Measurements from ENCODE around the gene WFS1.

WFS1 gene

DNA sequence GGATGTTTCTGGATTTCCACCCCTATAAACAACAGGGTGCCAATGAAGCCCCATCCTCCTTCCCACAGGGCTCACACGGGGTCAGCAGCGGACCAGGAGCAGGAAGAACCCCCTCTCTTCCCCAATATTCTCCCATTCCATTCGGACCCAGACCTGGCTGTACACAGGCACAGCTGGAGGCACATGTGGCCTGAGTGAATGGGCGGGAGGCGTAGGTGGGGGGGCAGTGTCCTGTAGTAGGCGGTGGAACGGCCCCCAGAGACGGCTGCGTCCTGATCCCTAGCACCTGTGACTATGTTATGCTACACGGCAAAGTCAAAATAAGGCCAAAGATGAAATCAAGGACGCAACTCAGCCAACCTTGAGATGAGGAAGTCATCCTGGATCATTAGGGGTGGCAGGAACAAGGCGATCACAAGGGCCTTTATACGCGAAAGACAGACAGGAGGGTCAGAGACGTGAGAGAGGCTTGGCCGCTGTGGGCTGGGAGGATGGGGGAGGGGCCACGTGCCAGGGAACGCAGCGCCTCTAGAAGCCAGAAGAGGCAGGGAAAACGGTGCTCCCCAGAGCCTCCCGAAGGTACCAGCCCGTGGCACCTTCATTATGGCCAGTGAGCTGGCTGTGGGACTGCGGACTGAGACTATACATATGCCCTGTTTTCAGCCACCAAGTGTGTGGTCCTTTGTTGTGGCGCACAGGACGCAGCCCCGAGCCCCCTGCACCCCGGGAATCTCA lies 75.6 kb downstream of the WFS1 start:
- Histone ChIP-seq H3K36me3 (ENCODE audit: control insufficient read depth, insufficient read depth, low read length) (no peaks in the 10 kb centered on the region), H3K27me3 (replicated peaks; ENCODE audit: control insufficient read depth, insufficient read depth, low read length, poor library complexity, severe bottlenecking) (no peaks in the 10 kb centered on the region), H3K27ac (ENCODE audit: insufficient read depth, low read length, poor library complexity, severe bottlenecking) (no peak overlapping the region), H3K4me3 (ENCODE audit: insufficient read depth, low read depth, low read length, poor library complexity, severe bottlenecking) (no peak overlapping the region), H3K9me3 (ENCODE audit: control insufficient read depth, low read length) (no peaks in the 10 kb centered on the region), H3K4me1 (ENCODE audit: control insufficient read depth, insufficient read depth, low read length, poor library complexity, severe bottlenecking) (no peaks in the 10 kb centered on the region)
- no peak for DNase-seq

GRCh38 chr4:6345866-6346265 lies 76.2 kb downstream of the WFS1 start:
- no peaks in the 10 kb centered on the region for H3K4me1 ChIP-seq (ENCODE audit: control insufficient read depth, insufficient read depth, low read length, poor library complexity, severe bottlenecking)
- H3K36me3 ChIP-seq (ENCODE audit: control insufficient read depth, insufficient read depth, low read length): no peaks in the 10 kb centered on the region
- H3K27ac ChIP-seq (ENCODE audit: insufficient read depth, low read length, poor library complexity, severe bottlenecking): no peak overlapping the region
- H3K9me3 ChIP-seq (ENCODE audit: control insufficient read depth, low read length): no peaks in the 10 kb centered on the region
- DNase-seq: no peak
- no peak overlapping the region for H3K4me3 ChIP-seq (ENCODE audit: insufficient read depth, low read depth, low read length, poor library complexity, severe bottlenecking)
- no peaks in the 10 kb centered on the region for H3K27me3 ChIP-seq (replicated peaks; ENCODE audit: control insufficient read depth, insufficient read depth, low read length, poor library complexity, severe bottlenecking)

- no peak overlapping the region for H3K27ac ChIP-seq (ENCODE audit: insufficient read depth, low read length, poor library complexity, severe bottlenecking)
- H3K27me3 ChIP-seq (replicated peaks; ENCODE audit: control insufficient read depth, insufficient read depth, low read length, poor library complexity, severe bottlenecking): no peaks in the 10 kb centered on the region
- no peak for DNase-seq
- no peaks in the 10 kb centered on the region for H3K9me3 ChIP-seq (ENCODE audit: control insufficient read depth, low read length)
- no peak overlapping the region for H3K4me3 ChIP-seq (ENCODE audit: insufficient read depth, low read depth, low read length, poor library complexity, severe bottlenecking)
- no peaks in the 10 kb centered on the region for H3K36me3 ChIP-seq (ENCODE audit: control insufficient read depth, insufficient read depth, low read length)
- H3K4me1 ChIP-seq (ENCODE audit: control insufficient read depth, insufficient read depth, low read length, poor library complexity, severe bottlenecking): no peaks in the 10 kb centered on the region
These were observed 76.9 kb downstream of the WFS1 start for GRCh38 chr4:6346373-6347110.

GRCh38 chr4:6347511-6348045 lies 77.9 kb downstream of the WFS1 start:
- H3K9me3 ChIP-seq (ENCODE audit: control insufficient read depth, low read length): no peaks in the 10 kb centered on the region
- H3K27ac ChIP-seq (ENCODE audit: insufficient read depth, low read length, poor library complexity, severe bottlenecking): no peak overlapping the region
- H3K36me3 ChIP-seq (ENCODE audit: control insufficient read depth, insufficient read depth, low read length): no peaks in the 10 kb centered on the region
- no peak overlapping the region for H3K4me3 ChIP-seq (ENCODE audit: insufficient read depth, low read depth, low read length, poor library complexity, severe bottlenecking)
- H3K27me3 ChIP-seq (replicated peaks; ENCODE audit: control insufficient read depth, insufficient read depth, low read length, poor library complexity, severe bottlenecking): peaks cover 2% of the 10 kb centered on the region
- H3K4me1 ChIP-seq (ENCODE audit: control insufficient read depth, insufficient read depth, low read length, poor library complexity, severe bottlenecking): no peaks in the 10 kb centered on the region
- DNase-seq: no peak

DNA sequence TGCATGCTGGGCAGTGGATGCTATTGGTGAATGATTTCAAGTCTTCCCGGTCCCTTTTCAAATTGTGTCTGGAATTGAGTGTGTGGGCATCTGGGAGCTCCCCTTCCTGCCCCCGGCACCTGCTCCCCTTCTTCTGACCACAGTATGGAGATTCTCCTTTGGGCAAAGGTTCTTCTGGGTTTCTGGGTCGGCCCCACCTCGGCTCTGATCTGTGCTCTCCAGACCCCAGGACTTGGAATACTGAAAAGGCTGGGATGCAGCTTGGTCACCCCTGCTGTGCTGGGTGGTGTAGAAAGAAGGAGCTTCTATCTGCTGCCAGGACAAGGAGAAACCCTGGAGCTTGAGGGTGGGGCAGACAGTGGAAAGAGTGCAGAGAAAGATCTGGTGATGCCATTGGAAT lies 78.8 kb downstream of the WFS1 start:
- no peak overlapping the region for H3K4me3 ChIP-seq (ENCODE audit: insufficient read depth, low read depth, low read length, poor library complexity, severe bottlenecking)
- H3K9me3 ChIP-seq (ENCODE audit: control insufficient read depth, low read length): no peaks in the 10 kb centered on the region
- no peak for DNase-seq
- no peaks in the 10 kb centered on the region for H3K4me1 ChIP-seq (ENCODE audit: control insufficient read depth, insufficient read depth, low read length, poor library complexity, severe bottlenecking)
- H3K27me3 ChIP-seq (replicated peaks; ENCODE audit: control insufficient read depth, insufficient read depth, low read length, poor library complexity, severe bottlenecking): peaks cover 2% of the 10 kb centered on the region
- no peaks in the 10 kb centered on the region for H3K36me3 ChIP-seq (ENCODE audit: control insufficient read depth, insufficient read depth, low read length)
- H3K27ac ChIP-seq (ENCODE audit: insufficient read depth, low read length, poor library complexity, severe bottlenecking): no peak overlapping the region

DNA sequence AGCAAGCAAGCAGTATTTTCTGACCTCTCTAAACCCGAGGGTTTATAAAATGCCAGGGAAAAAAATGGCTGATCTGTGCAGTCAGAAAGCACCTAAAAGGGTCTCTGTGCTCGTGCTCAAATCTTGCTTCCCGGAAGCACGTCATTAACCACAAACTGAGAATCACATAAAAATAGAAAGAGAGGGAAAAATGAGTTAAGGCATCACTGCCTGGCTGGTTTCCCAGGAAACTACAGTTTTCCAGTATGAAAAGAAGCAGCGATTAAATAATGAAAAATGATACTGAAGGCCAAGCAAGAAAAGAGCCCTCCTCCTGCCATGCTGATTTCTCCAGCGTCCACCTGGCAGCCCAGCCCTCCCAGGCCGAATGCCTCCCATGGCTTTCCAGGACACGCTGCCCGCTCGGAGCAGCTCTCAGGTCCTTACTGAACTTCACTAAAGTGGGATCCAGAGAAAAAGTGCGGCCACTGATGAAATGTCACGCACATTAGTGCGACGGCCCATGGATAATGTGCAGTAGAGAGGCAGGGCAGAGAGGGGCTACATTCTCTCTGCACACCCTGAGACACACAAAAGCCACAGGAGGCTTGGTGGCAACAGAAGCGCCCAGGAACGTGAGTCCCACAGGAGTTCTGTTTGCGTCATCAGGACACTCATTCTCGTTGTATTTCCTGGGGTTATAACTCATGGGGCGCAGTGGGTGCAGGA lies 80.4 kb downstream of the WFS1 start:
- Histone ChIP-seq H3K9me3 (ENCODE audit: control insufficient read depth, low read length) (no peaks in the 10 kb centered on the region), H3K4me1 (ENCODE audit: control insufficient read depth, insufficient read depth, low read length, poor library complexity, severe bottlenecking) (no peaks in the 10 kb centered on the region), H3K27me3 (replicated peaks; ENCODE audit: control insufficient read depth, insufficient read depth, low read length, poor library complexity, severe bottlenecking) (peaks cover 2% of the 10 kb centered on the region), H3K36me3 (ENCODE audit: control insufficient read depth, insufficient read depth, low read length) (no peaks in the 10 kb centered on the region), H3K4me3 (ENCODE audit: insufficient read depth, low read depth, low read length, poor library complexity, severe bottlenecking) (no peak overlapping the region), H3K27ac (ENCODE audit: insufficient read depth, low read length, poor library complexity, severe bottlenecking) (no peak overlapping the region)
- no peak for DNase-seq

DNA sequence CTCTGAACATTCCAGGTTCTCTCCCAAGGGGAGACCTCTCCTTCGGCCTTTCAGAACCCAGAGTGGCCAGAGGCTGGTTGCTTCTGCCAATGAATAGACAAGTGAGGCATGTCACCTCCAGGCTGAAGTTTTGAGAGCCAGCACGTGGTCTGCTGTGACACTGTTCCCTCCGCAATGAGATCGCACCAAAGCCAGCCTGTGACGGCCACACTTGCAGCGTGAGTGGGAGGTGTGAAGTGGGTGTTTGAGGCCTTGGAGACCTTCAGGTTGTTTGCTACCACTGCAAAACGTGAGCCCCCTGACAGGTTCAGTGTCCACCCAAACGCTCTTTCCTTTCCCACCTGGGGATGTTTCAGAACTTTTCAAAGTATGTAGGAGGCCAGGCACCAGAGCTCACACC lies 81.0 kb downstream of the WFS1 start:
- Histone ChIP-seq H3K9me3 (ENCODE audit: control insufficient read depth, low read length) (no peaks in the 10 kb centered on the region), H3K4me1 (ENCODE audit: control insufficient read depth, insufficient read depth, low read length, poor library complexity, severe bottlenecking) (no peaks in the 10 kb centered on the region), H3K4me3 (ENCODE audit: insufficient read depth, low read depth, low read length, poor library complexity, severe bottlenecking) (no peak overlapping the region), H3K27me3 (replicated peaks; ENCODE audit: control insufficient read depth, insufficient read depth, low read length, poor library complexity, severe bottlenecking) (peaks cover 2% of the 10 kb centered on the region), H3K36me3 (ENCODE audit: control insufficient read depth, insufficient read depth, low read length) (no peaks in the 10 kb centered on the region), H3K27ac (ENCODE audit: insufficient read depth, low read length, poor library complexity, severe bottlenecking) (no peak overlapping the region)
- no peak for DNase-seq

DNA sequence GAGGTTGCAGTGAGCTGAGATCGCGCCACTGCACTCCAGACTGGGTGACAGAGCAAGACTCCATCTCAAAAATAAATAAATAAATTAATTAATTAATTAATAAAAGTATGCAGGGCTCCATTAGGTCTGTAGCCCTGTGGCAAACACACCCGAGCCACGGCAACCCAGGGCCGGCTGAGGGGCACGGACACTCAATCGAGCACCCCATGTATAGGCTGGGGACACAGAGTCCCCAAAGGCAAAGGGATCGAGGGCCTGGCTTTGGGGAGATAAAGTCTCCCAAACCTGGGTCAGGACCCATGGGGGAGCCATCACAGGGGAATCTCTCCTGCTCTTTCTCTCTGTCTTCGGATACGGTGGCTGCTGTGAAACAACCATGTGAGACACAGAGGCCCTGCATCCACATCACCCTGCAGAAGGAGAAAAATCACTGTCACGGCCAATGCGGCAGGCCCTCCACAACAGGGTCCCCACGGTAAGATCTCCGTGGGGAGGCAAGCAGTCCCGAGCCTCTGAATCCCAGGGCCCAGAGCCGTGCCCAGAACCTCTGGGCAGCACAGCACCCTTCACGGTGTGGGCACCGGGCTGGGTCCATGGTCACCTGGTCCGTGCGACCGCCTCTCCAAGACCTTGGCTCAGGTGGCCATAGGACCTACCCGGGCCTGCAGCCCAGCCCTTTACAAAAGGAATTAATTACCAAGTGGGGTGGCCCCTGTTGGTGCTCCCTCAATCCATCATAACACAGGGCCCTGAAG lies 81.8 kb downstream of the WFS1 start:
- H3K27me3 ChIP-seq (replicated peaks; ENCODE audit: control insufficient read depth, insufficient read depth, low read length, poor library complexity, severe bottlenecking): peaks cover 2% of the 10 kb centered on the region
- H3K36me3 ChIP-seq (ENCODE audit: control insufficient read depth, insufficient read depth, low read length): no peaks in the 10 kb centered on the region
- no peak overlapping the region for H3K4me3 ChIP-seq (ENCODE audit: insufficient read depth, low read depth, low read length, poor library complexity, severe bottlenecking)
- H3K27ac ChIP-seq (ENCODE audit: insufficient read depth, low read length, poor library complexity, severe bottlenecking): no peak overlapping the region
- H3K9me3 ChIP-seq (ENCODE audit: control insufficient read depth, low read length): no peaks in the 10 kb centered on the region
- no peak for DNase-seq
- H3K4me1 ChIP-seq (ENCODE audit: control insufficient read depth, insufficient read depth, low read length, poor library complexity, severe bottlenecking): no peaks in the 10 kb centered on the region

DNA sequence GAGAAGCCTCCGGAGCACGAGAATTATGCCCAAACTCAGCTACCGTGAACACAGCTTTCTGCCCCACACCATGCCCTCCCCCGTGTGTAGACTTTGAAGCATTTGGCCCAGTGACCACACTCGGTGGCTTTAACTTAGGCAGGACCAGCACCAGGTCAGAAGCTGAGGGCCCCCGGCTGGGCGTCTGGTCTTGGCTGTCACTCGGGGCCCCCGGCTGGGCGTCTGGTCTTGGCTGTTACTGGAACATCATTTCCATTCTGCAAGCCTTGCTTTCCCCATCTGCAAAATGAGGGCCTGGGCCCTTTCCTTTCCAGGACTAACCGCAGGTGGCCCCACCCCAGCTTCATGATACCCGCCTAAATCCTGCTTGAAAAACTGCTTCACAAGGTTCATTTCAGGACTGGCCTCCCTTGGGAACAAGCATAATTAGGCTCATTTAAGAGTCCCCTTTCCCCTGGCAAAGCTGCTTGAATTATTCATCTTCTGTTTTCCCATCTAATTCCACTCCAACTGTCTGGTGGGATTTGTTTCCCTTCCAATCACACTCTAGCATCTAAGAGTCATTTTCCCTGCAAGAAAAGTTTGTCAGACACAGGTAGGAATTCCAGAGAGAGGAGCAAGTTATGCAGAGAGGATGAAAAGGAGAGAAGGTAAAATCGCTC lies 82.5 kb downstream of the WFS1 start:
- H3K9me3 ChIP-seq (ENCODE audit: control insufficient read depth, low read length): no peaks in the 10 kb centered on the region

More for the DNA sequence above, 82.5 kb downstream of the WFS1 start:
- Histone ChIP-seq H3K36me3 (ENCODE audit: control insufficient read depth, insufficient read depth, low read length) (no peaks in the 10 kb centered on the region), H3K4me3 (ENCODE audit: insufficient read depth, low read depth, low read length, poor library complexity, severe bottlenecking) (no peak overlapping the region), H3K27me3 (replicated peaks; ENCODE audit: control insufficient read depth, insufficient read depth, low read length, poor library complexity, severe bottlenecking) (peaks cover 2% of the 10 kb centered on the region), H3K4me1 (ENCODE audit: control insufficient read depth, insufficient read depth, low read length, poor library complexity, severe bottlenecking) (no peaks in the 10 kb centered on the region), H3K27ac (ENCODE audit: insufficient read depth, low read length, poor library complexity, severe bottlenecking) (no peak overlapping the region)
- DNase-seq: no peak
